ENCODE measurements around the gene PIP4K2B.

Gene PIP4K2B

DNA sequence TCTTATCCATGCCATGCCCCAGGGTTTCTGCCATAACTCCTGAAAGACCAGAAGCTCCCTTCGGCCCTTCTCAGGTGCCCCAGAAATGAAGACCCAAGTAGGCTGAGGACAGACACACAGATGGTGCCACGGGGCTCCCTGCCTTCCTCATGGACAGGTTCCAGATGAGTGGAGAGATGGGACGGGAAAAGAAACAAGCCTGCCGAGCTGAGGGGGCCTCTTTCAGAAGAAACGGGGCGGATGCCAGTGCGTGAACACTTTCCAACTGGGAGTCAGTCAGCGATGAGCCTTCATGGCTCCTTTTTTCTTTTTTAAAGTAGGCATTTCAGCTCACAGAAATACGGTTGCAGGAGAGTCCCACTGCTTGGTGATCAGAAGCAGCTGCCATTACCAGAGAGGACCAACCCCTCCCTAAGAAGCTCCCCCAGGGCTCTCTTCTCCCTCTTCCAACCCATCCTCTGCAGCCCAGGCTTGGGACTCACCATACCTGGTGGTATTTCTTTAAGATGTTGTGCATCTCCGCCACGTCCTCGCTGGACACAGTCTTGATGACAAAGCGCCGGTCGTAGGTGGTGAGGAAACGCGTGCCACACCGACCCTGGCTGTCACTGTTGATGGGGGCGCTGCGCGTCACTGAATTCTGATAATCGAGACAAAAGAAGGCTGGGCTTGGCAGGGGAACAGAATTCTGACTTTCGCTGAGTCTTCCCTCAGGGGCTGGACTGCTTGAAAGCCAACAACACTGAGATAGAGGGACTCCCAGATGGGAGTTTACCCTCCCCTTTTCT is 19.2 kb downstream of the PIP4K2B start:
- no peaks in the 10 kb centered on the region for H3K9me3 ChIP-seq (ENCODE audit: control insufficient read depth, low read length)
- H3K27ac ChIP-seq (ENCODE audit: insufficient read depth, low read depth, low read length, poor library complexity, severe bottlenecking) = no peak overlapping the region
- peaks cover 61% of the 10 kb centered on the region for H3K36me3 ChIP-seq (ENCODE audit: control insufficient read depth, insufficient read depth, low read length)
- 94 to 96% methylated on average over 23 of the region's 23 CpGs for WGBS, 2 experiments
- H3K27me3 ChIP-seq (ENCODE audit: control insufficient read depth, insufficient read depth, low read length, poor library complexity, severe bottlenecking) = no peaks in the 10 kb centered on the region
- no peaks in the 10 kb centered on the region for H3K4me1 ChIP-seq (ENCODE audit: control insufficient read depth, insufficient read depth, low read length)
- no peak overlapping the region for H3K4me3 ChIP-seq (ENCODE audit: insufficient read depth, low read depth, low read length)

DNA sequence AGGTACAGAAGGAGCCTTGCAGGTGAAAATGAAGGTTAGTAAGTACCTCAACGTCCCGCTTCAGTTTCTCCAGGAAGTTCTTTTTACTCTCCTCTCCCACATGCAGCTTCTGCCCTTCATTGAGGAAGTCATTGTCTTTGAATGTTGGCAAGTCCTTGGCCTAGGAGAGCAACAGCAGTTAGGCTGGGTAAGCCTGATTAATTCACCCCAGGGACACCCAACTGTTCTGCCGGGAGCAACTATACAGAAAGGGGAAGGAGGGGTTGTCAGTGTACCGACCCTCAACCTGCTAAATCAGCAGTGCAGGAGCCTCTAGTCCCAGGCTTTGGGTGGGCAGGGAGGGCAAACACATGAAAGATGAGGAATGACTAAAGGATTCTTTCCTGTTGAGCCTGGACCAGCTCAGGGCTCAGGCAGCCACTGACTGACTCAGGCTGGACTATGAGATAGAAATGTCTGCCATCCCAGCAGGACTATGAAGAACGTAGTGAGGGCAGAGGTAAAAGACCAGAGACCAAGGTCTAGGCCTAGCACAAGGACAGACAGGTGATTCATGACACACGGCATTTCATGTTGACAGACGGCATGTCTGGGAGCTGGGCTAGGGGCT is 21.6 kb downstream of the PIP4K2B start:
- no peaks in the 10 kb centered on the region for H3K9me3 ChIP-seq (ENCODE audit: control insufficient read depth, low read length)
- H3K27ac ChIP-seq (ENCODE audit: insufficient read depth, low read depth, low read length, poor library complexity, severe bottlenecking) = no peak overlapping the region
- H3K4me3 ChIP-seq (ENCODE audit: insufficient read depth, low read depth, low read length) = no peak overlapping the region
- H3K4me1 ChIP-seq (ENCODE audit: control insufficient read depth, insufficient read depth, low read length) = no peaks in the 10 kb centered on the region
- WGBS, 2 experiments = 80 to 81% methylated on average over 7 of the region's 7 CpGs
- H3K27me3 ChIP-seq (ENCODE audit: control insufficient read depth, insufficient read depth, low read length, poor library complexity, severe bottlenecking) = no peaks in the 10 kb centered on the region
- peaks cover 56% of the 10 kb centered on the region for H3K36me3 ChIP-seq (ENCODE audit: control insufficient read depth, insufficient read depth, low read length)

GRCh38 chr17:38773258-38773657 is 26.1 kb downstream of the PIP4K2B start:
- Histone ChIP-seq H3K4me3 (ENCODE audit: insufficient read depth, low read depth, low read length) (no peak overlapping the region), H3K27me3 (ENCODE audit: control insufficient read depth, insufficient read depth, low read length, poor library complexity, severe bottlenecking) (no peaks in the 10 kb centered on the region), H3K4me1 (ENCODE audit: control insufficient read depth, insufficient read depth, low read length) (no peaks in the 10 kb centered on the region), H3K9me3 (ENCODE audit: control insufficient read depth, low read length) (no peaks in the 10 kb centered on the region), H3K36me3 (ENCODE audit: control insufficient read depth, insufficient read depth, low read length) (peaks cover 39% of the 10 kb centered on the region), H3K27ac (ENCODE audit: insufficient read depth, low read depth, low read length, poor library complexity, severe bottlenecking) (no peak overlapping the region)

- Histone ChIP-seq H3K27me3 (ENCODE audit: control insufficient read depth, insufficient read depth, low read length, poor library complexity, severe bottlenecking) (no peaks in the 10 kb centered on the region), H3K27ac (ENCODE audit: insufficient read depth, low read depth, low read length, poor library complexity, severe bottlenecking) (no peak overlapping the region), H3K4me1 (ENCODE audit: control insufficient read depth, insufficient read depth, low read length) (no peaks in the 10 kb centered on the region), H3K4me3 (ENCODE audit: insufficient read depth, low read depth, low read length) (no peak overlapping the region), H3K9me3 (ENCODE audit: control insufficient read depth, low read length) (no peaks in the 10 kb centered on the region), H3K36me3 (ENCODE audit: control insufficient read depth, insufficient read depth, low read length) (peaks cover 44% of the 10 kb centered on the region)
- 93 to 97% methylated on average over 6 of the region's 6 CpGs for WGBS, 2 experiments
Observed at GRCh38 chr17:38768417-38768816, 30.9 kb downstream of the PIP4K2B start.

GRCh38 chr17:38766341-38766740 is 33.0 kb downstream of the PIP4K2B start:
- 92 to 95% methylated on average over 5 of the region's 5 CpGs for WGBS, 2 experiments
- peaks cover 40% of the 10 kb centered on the region for H3K36me3 ChIP-seq (ENCODE audit: control insufficient read depth, insufficient read depth, low read length)
- no peak overlapping the region for H3K27ac ChIP-seq (ENCODE audit: insufficient read depth, low read depth, low read length, poor library complexity, severe bottlenecking)
- H3K9me3 ChIP-seq (ENCODE audit: control insufficient read depth, low read length) = no peaks in the 10 kb centered on the region
- no peaks in the 10 kb centered on the region for H3K27me3 ChIP-seq (ENCODE audit: control insufficient read depth, insufficient read depth, low read length, poor library complexity, severe bottlenecking)
- no peaks in the 10 kb centered on the region for H3K4me1 ChIP-seq (ENCODE audit: control insufficient read depth, insufficient read depth, low read length)
- H3K4me3 ChIP-seq (ENCODE audit: insufficient read depth, low read depth, low read length) = no peak overlapping the region

DNA sequence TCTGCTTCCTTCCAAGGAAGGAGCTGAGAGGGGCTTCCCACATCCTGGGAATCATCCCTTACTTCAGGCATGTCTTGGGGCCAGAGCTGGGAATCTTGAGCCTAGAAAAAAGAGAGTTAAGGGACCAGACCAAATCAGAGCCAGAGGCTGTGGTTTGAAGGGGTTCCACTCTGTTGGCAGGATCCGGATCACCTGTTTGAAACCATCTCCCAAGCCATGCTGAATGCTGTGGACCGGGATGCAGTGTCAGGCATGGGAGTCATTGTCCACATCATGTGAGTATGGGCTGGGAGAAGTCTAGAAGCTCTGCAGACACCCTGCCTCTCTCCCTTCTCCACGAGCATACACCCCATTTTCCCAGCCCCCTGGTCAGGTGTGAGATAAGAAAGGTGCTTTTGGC is 37.1 kb downstream of the PIP4K2B start:
- H3K36me3 ChIP-seq (ENCODE audit: control insufficient read depth, insufficient read depth, low read length) = peaks cover 37% of the 10 kb centered on the region
- WGBS, 2 experiments = 92 to 97% methylated on average over 3 of the region's 3 CpGs

DNA sequence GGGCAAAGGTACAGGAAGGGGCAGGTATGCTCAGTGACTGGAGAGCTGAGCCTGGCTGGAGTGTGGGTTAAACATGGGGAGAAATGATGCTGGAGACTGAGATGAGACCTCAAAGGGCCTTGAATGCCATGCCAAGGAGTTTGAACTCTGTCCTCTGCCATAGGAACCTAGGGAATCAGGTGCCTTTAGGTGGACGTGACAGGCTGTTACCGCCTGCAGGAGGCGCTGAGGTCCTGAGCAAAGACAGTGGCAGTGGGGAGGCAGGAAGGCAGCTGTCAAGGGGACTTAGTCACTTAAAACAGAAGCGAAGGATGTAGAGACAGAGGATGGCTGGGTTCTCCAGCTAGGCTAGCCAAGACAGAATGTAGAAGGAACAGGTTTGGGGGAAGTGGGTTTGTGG is 37.7 kb downstream of the PIP4K2B start:
- H3K4me3 ChIP-seq (ENCODE audit: insufficient read depth, low read depth, low read length) = no peak overlapping the region
- H3K27me3 ChIP-seq (ENCODE audit: control insufficient read depth, insufficient read depth, low read length, poor library complexity, severe bottlenecking) = no peaks in the 10 kb centered on the region
- WGBS, 2 experiments = 79 to 80% methylated on average over 4 of the region's 4 CpGs
- peaks cover 34% of the 10 kb centered on the region for H3K36me3 ChIP-seq (ENCODE audit: control insufficient read depth, insufficient read depth, low read length)
- no peak overlapping the region for H3K27ac ChIP-seq (ENCODE audit: insufficient read depth, low read depth, low read length, poor library complexity, severe bottlenecking)
- H3K9me3 ChIP-seq (ENCODE audit: control insufficient read depth, low read length) = no peaks in the 10 kb centered on the region
- H3K4me1 ChIP-seq (ENCODE audit: control insufficient read depth, insufficient read depth, low read length) = no peaks in the 10 kb centered on the region

More for the DNA sequence above, 37.1 kb downstream of the PIP4K2B start:
- Histone ChIP-seq H3K4me1 (ENCODE audit: control insufficient read depth, insufficient read depth, low read length) (no peaks in the 10 kb centered on the region), H3K27me3 (ENCODE audit: control insufficient read depth, insufficient read depth, low read length, poor library complexity, severe bottlenecking) (no peaks in the 10 kb centered on the region), H3K27ac (ENCODE audit: insufficient read depth, low read depth, low read length, poor library complexity, severe bottlenecking) (no peak overlapping the region), H3K4me3 (ENCODE audit: insufficient read depth, low read depth, low read length) (no peak overlapping the region), H3K9me3 (ENCODE audit: control insufficient read depth, low read length) (no peaks in the 10 kb centered on the region)

DNA sequence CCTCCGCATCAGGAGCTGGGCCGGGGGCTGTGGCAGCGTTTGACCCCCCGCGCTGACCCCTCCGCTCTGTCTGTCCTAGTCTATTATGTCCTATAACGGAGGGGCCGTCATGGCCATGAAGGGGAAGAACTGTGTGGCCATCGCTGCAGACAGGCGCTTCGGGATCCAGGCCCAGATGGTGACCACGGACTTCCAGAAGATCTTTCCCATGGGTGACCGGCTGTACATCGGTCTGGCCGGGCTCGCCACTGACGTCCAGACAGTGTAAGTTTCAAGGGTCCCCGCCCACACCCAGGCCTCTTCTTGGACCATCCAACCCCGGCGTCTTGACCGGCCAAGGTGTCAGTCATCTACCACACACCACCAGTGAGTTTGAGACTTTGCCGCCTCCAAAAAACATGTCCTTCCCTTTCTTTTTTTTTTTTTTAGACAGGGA is 46.3 kb downstream of the PIP4K2B start:
- Histone ChIP-seq H3K27me3 (ENCODE audit: control insufficient read depth, insufficient read depth, low read length, poor library complexity, severe bottlenecking) (peaks cover 10% of the 10 kb centered on the region), H3K27ac (ENCODE audit: insufficient read depth, low read depth, low read length, poor library complexity, severe bottlenecking) (no peak overlapping the region), H3K36me3 (ENCODE audit: control insufficient read depth, insufficient read depth, low read length) (peaks cover 5% of the 10 kb centered on the region), H3K4me3 (ENCODE audit: insufficient read depth, low read depth, low read length) (peak overlapping the region; percentile 94), H3K4me1 (ENCODE audit: control insufficient read depth, insufficient read depth, low read length) (peaks cover 11% of the 10 kb centered on the region), H3K9me3 (ENCODE audit: control insufficient read depth, low read length) (no peaks in the 10 kb centered on the region)
- 13% methylated on average over 22 of the region's 22 CpGs for WGBS, 2 experiments

DNA sequence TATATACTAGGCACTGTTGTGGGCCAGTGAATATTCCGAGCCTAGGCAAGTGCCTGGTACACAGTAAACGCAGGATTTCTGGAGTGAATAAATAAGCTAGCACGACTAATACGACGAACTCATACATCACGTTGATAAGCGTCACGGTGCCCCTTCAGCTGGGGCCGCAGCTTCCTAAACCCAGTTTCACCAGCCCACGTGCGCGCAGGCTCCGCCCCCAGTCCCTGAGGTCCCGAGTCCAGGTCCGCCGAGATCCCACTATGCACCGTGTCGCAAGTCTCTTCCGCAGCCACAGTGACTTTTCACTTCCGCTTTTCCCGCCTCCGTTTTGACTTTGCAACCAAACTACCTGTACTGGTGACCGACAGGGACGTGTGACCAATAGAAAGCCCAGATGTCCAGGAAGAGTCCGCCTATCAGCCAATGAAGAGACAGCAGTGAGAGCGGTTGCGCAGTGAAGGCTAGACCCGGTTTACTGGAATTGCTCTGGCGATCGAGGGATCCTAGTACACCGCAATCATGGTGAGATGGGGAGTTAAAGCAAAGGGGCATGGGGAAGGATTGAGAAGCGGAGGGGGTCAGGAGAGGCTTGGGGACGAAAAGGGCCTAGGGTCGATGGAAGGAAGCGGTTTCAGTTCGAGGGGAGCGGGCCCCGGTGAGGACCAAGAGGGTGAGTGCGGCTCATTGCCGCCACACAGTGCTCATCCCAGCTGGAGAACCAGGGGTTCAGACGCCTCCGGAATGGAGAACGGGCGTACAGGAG is 46.9 kb downstream of the PIP4K2B start, which contains the start of gene PSMB3:
PSMB3 (plus strand) TSS at position 434 of the 763 bp plus-strand sequence; CDS start at position 520, 86 bp downstream.
- WGBS, 2 experiments = 0% methylated on average over 44 of the region's 44 CpGs
- peak within 1 kb of the TSS; percentile 94 for H3K4me3 ChIP-seq (ENCODE audit: insufficient read depth, low read depth, low read length)
- H3K9me3 ChIP-seq (ENCODE audit: control insufficient read depth, low read length) = no peaks in the 10 kb centered on the region
- H3K27me3 ChIP-seq (ENCODE audit: control insufficient read depth, insufficient read depth, low read length, poor library complexity, severe bottlenecking) = peaks cover 10% of the 10 kb centered on the region
- peaks cover 5% of the 10 kb centered on the region for H3K36me3 ChIP-seq (ENCODE audit: control insufficient read depth, insufficient read depth, low read length)
- H3K4me1 ChIP-seq (ENCODE audit: control insufficient read depth, insufficient read depth, low read length) = peaks cover 11% of the 10 kb centered on the region
- peak within 1 kb of the TSS; percentile 78 for H3K27ac ChIP-seq (ENCODE audit: insufficient read depth, low read depth, low read length, poor library complexity, severe bottlenecking)

- H3K4me1 ChIP-seq (ENCODE audit: control insufficient read depth, insufficient read depth, low read length) = peaks cover 11% of the 10 kb centered on the region
- H3K9me3 ChIP-seq (ENCODE audit: control insufficient read depth, low read length) = no peaks in the 10 kb centered on the region
- peaks cover 10% of the 10 kb centered on the region for H3K27me3 ChIP-seq (ENCODE audit: control insufficient read depth, insufficient read depth, low read length, poor library complexity, severe bottlenecking)
- H3K27ac ChIP-seq (ENCODE audit: insufficient read depth, low read depth, low read length, poor library complexity, severe bottlenecking) = peak overlapping the region; percentile 78
- peaks cover 5% of the 10 kb centered on the region for H3K36me3 ChIP-seq (ENCODE audit: control insufficient read depth, insufficient read depth, low read length)
- peak overlapping the region; percentile 94 for H3K4me3 ChIP-seq (ENCODE audit: insufficient read depth, low read depth, low read length)
- 0 to 1% methylated on average over 44 of the region's 44 CpGs for WGBS, 2 experiments
Observed at GRCh38 chr17:38751808-38752307, 47.5 kb downstream of the PIP4K2B start.
